ENCODE data around the gene FANCD2.
"Not testable (repeated sequence)": the region's sequence is repeated elsewhere in the genome, so short reads cannot be mapped to it uniquely, and the experiment has no call there.

Gene FANCD2

DNA sequence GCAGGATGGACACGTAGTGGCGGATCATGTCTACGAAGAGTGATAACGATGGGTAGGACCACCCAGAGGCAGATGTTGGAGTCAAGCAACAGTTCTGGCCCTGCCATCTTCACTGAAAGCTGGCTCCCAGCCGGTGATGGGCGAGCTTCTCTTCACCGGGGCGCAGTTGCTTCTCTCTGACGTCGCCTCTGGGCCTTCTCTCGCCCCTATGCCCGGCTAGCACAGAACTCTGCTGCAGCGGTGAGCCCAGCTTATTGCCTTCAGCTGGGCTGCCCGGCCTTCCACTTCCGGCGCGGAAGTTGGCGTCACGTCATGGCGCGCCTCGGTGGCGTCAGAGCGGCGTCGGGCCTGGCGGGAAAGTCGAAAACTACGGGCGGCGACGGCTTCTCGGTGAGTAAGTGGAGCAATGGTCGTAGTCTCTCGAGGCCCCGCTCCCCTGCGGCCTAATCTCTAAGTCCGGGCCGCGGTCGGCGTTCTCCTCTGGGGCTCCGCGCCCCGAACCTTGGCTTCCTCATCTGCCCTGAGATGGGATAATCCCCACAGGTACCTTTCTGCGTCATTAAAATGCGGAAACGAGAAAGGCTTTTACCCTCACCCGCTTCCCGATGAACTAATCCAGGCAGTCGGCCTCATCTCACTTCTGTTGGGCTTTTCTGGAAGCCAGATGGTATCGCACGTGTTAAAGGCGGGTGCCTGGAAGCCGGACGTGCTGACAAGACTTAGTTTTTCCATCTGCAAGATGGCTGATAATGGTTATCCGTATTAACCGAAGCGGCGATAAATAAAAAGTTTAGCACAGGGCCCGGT, at the start of gene FANCD2:
Gene FANCD2 (plus strand): TSS at position 354 of the 807 bp plus-strand sequence. CDS start 2,221 bp downstream, outside the sequence.
- peak; percentile 98 for DNase-seq

- DNase-seq, result no peak
Observed at GRCh38 chr3:9976721-9977709, 49.2 kb upstream of the FANCD2 start.

DNA sequence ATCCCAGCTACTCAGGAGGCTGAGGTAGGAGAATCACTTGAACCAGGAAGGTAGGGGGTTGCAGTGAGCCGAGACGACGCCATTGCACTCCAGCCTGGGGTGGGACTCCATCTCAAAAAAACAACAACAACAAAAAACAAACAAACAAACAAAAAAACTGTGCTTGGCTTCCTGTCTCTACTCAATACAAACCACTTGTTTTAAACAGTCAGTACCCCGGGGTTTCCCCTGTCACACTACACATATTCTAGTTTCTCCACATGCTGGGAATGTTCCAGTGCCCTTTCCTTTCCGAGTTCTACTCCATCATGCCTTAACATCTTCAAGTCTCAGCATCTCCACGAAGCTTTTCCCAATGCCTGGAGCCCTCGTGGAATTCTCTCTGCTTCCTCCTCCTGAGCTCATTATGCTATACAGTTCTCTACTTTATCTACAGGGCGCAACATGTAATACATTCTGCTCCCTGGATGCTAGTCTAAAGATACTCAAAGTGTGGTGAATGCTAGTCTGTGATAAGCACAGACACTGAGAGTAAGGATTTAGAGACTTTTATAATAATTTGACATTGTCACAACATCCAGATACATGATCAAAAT, 47.4 kb upstream of the FANCD2 start:
- no peak for DNase-seq

GRCh38 chr3:9980251-9980650, 46.0 kb upstream of the FANCD2 start:
- DNase-seq, result no peak

DNA sequence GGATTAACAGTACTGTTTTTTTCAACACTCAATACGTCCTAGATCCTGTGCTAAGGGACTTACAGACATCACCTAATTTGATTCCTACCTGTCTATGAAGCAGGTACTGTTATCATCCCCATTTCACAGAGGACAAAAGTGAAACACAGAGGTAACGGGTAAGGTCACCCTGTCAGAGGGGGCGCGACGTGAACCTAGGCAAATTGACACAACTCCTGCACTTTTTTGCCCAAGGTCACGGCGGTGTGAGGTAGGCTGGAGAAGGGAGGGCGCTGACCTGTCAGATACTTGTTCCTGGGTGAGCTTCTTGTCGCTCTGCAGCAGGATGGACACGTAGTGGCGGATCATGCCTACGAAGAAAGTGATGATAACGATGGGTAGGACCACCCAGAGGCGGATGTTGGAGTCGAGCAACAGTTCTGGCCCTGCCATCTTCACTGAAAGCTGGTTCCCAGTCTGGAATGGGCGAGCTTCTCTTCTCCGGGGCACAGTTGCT, 40.0 kb upstream of the FANCD2 start:
- DNase-seq, result no peak

- DNase-seq, result no peak
Observed at GRCh38 chr3:9994086-9994844, 32.0 kb upstream of the FANCD2 start.

DNA sequence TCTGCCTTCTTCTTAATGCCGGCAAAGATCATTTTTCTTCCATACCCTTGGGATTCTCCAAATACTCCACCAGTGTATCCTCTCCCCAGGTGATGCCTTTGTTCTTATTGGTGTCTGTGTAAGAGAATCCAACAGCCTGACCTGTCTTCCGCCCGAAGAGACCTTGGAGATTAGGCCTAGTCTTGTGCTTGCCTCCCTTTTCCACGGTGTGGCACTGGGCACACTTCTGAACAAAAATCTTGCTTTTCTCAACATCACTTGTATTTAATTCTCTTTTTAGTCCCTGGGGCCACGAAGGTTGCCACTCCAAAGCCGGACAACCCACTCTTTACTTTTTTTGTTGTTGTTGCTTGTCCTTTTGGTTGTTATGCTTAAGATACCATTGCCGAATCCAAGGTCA, 25.6 kb upstream of the FANCD2 start:
- DNase-seq, result no peak

- no peak for DNase-seq
Observed at GRCh38 chr3:10002951-10003350, 23.3 kb upstream of the FANCD2 start.

- DNase-seq, result no peak
Observed at GRCh38 chr3:10004506-10004905, 21.7 kb upstream of the FANCD2 start.

GRCh38 chr3:10004960-10005564, 21.2 kb upstream of the FANCD2 start:
- DNase-seq, result no peak

- no peak for DNase-seq
Observed at GRCh38 chr3:10006048-10006761, 20.0 kb upstream of the FANCD2 start.

GRCh38 chr3:10006762-10007090, 19.5 kb upstream of the FANCD2 start:
- no peak for DNase-seq

DNA sequence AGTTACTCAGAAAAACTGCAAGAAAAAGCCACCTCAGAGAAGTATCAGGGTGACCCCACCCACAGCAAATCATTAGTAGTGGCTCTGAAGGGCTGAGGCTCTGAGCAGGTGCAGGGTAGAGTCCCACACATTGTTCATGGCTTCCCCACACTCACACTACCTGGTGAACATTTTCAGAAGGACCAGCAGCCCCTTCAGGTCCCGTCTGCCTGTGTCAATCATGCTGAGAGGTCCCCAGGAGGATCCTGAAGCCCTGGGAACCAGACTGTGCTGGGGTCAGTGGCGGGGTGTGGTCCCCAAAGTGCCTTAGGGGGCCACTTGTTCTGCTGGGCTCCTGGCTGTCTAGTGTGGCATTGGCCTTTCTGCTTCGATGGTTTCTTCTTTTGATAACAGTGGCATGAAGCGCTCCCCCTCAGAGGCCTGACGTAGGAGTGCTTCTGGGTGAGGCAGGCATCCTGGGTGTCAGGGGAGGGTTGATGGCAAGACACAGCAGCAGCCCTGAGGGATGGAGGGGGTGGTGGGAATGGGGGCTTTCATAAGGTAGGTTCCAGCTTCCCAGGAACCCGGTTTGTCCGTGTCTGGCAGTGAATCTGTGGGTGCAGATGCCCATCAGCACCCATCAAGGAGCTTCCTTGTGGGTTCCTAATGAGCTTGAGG, 19.0 kb upstream of the FANCD2 start:
- DNase-seq, result no peak

DNA sequence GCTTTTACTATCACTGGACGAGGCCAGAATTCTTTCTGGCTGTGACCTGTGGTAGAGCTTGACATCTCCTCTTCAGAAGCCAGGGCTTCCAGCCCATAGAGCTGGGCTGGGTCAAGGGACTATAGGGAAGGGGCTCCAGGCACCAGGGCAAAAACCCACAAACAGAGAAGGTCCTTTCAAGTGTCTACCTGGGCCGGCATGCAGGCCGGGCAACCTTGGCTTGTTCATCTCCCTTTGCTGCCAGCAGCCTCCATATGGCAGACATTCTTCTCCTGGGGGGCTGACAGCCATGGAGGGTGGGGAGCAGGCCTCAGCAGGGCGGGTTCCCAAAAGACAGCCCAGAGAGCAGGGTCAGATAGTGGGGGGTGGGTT, 18.0 kb upstream of the FANCD2 start:
- DNase-seq, result not testable (repeated sequence)

GRCh38 chr3:10008588-10009344, 17.5 kb upstream of the FANCD2 start:
- DNase-seq, result peak; percentile 82

GRCh38 chr3:10010421-10010877, 15.8 kb upstream of the FANCD2 start:
- DNase-seq, result peak; percentile 25

GRCh38 chr3:10010878-10011465, 15.3 kb upstream of the FANCD2 start:
- DNase-seq, result peak; percentile 72

DNA sequence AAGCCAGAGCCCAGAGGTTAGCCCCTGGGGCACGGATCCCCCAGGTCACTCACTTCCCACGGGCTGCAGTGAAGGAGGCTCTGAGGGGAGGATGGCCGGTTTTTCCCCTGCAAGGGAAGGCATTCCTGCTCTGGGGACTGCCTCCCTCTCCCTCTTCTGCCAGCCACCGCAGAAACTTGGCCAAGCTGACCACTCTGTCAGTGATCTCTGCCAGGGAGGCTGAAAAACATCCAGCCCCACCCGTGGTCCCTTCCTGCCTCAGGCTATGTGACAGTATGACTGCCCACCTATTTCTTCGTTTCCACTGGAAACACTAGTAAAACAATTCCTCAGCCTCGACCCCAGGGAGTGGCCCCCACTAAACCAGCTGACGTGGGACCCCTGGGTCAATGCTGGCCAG, 14.6 kb upstream of the FANCD2 start:
- no peak for DNase-seq

- no peak for DNase-seq
Observed at GRCh38 chr3:10012106-10012505, 14.1 kb upstream of the FANCD2 start.

Measured in activated T-cell treated with anti-CD3 and anti-CD28 coated beads, Interleukin-2, amount 50 U/mL, for 1 hour (primary cell).